Measurements from ENCODE around the gene OTC.

Gene OTC

GRCh38 chrX:38437093-38437492 lies 84.7 kb downstream of the OTC start:
- no peaks in the 10 kb centered on the region for H4K20me1 ChIP-seq (ENCODE audit: insufficient read depth, low read length)
- no peak overlapping the region for H2AFZ ChIP-seq (ENCODE audit: low read depth, low read length)
- H3K79me2 ChIP-seq (ENCODE audit: low read length): no peaks in the 10 kb centered on the region
- H3K9me3 ChIP-seq (ENCODE audit: insufficient read depth, low read length): no peaks in the 10 kb centered on the region
- no peak overlapping the region for H3K4me2 ChIP-seq (ENCODE audit: low read length)
- H3K9ac ChIP-seq (ENCODE audit: low read length): no peak overlapping the region
- no peaks in the 10 kb centered on the region for H3K4me1 ChIP-seq (ENCODE audit: low read length)
- no peaks in the 10 kb centered on the region for H3K36me3 ChIP-seq (replicated peaks; ENCODE audit: low read depth, low read length)
- no peak overlapping the region for H3K27ac ChIP-seq (ENCODE audit: low read length)
- no peaks in the 10 kb centered on the region; the same call in 1 of the 2 replicates for H3K27me3 ChIP-seq (ENCODE audit: low read depth, low read length)
- TF ChIP-seq CTCF (IDR thresholded peaks at IDR 0.05; ENCODE audit: low read depth, low read length) (no peak), EZH2phosphoT487 (IDR thresholded peaks at IDR 0.05; ENCODE audit: low read depth) (no peak)
- H3K4me3 ChIP-seq (ENCODE audit: low read length): no peak overlapping the region

- Histone ChIP-seq H3K27ac (ENCODE audit: low read length) (no peak overlapping the region), H3K9ac (ENCODE audit: low read length) (no peak overlapping the region), H3K4me3 (ENCODE audit: low read length) (no peak overlapping the region), H3K79me2 (ENCODE audit: low read length) (no peaks in the 10 kb centered on the region), H3K9me3 (ENCODE audit: insufficient read depth, low read length) (no peaks in the 10 kb centered on the region), H2AFZ (ENCODE audit: low read depth, low read length) (no peak overlapping the region), H4K20me1 (ENCODE audit: insufficient read depth, low read length) (no peaks in the 10 kb centered on the region), H3K36me3 (replicated peaks; ENCODE audit: low read depth, low read length) (no peaks in the 10 kb centered on the region), H3K27me3 (ENCODE audit: low read depth, low read length) (no peaks in the 10 kb centered on the region; the same call in 1 of the 2 replicates), H3K4me2 (ENCODE audit: low read length) (no peak overlapping the region), H3K4me1 (ENCODE audit: low read length) (no peaks in the 10 kb centered on the region)
- TF ChIP-seq EZH2phosphoT487 (IDR thresholded peaks at IDR 0.05; ENCODE audit: low read depth) (no peak), CTCF (IDR thresholded peaks at IDR 0.05; ENCODE audit: low read depth, low read length) (no peak)
Observed at GRCh38 chrX:38438321-38438720, 85.9 kb downstream of the OTC start.

- Histone ChIP-seq H3K79me2 (ENCODE audit: low read length) (no peaks in the 10 kb centered on the region), H3K36me3 (replicated peaks; ENCODE audit: low read depth, low read length) (no peaks in the 10 kb centered on the region), H4K20me1 (ENCODE audit: insufficient read depth, low read length) (no peaks in the 10 kb centered on the region), H3K9ac (ENCODE audit: low read length) (no peak overlapping the region), H3K27me3 (ENCODE audit: low read depth, low read length) (no peaks in the 10 kb centered on the region), H3K27ac (ENCODE audit: low read length) (no peak overlapping the region), H3K4me2 (ENCODE audit: low read length) (no peak overlapping the region), H2AFZ (ENCODE audit: low read depth, low read length) (no peak overlapping the region), H3K9me3 (ENCODE audit: insufficient read depth, low read length) (no peaks in the 10 kb centered on the region), H3K4me3 (ENCODE audit: low read length) (no peak overlapping the region), H3K4me1 (ENCODE audit: low read length) (no peaks in the 10 kb centered on the region)
- TF ChIP-seq CTCF (IDR thresholded peaks at IDR 0.05; ENCODE audit: low read depth, low read length) (no peak), EZH2phosphoT487 (IDR thresholded peaks at IDR 0.05; ENCODE audit: low read depth) (no peak)
Observed at GRCh38 chrX:38452603-38453002, 100.2 kb downstream of the OTC start.

- H3K36me3 ChIP-seq (replicated peaks; ENCODE audit: low read depth, low read length): no peaks in the 10 kb centered on the region
- H3K9me3 ChIP-seq (ENCODE audit: insufficient read depth, low read length): no peaks in the 10 kb centered on the region
- no peak overlapping the region for H3K4me2 ChIP-seq (ENCODE audit: low read length)
- TF ChIP-seq EZH2phosphoT487 (IDR thresholded peaks at IDR 0.05; ENCODE audit: low read depth) (no peak), CTCF (IDR thresholded peaks at IDR 0.05; ENCODE audit: low read depth, low read length) (peak; percentile 27)
- H3K79me2 ChIP-seq (ENCODE audit: low read length): no peaks in the 10 kb centered on the region
- H3K4me3 ChIP-seq (ENCODE audit: low read length): no peak overlapping the region
- no peaks in the 10 kb centered on the region for H3K27me3 ChIP-seq (ENCODE audit: low read depth, low read length)
- H2AFZ ChIP-seq (ENCODE audit: low read depth, low read length): no peak overlapping the region
- no peak overlapping the region for H3K9ac ChIP-seq (ENCODE audit: low read length)
- no peak overlapping the region for H3K27ac ChIP-seq (ENCODE audit: low read length)
- H4K20me1 ChIP-seq (ENCODE audit: insufficient read depth, low read length): no peaks in the 10 kb centered on the region
- H3K4me1 ChIP-seq (ENCODE audit: low read length): no peaks in the 10 kb centered on the region
Observed at GRCh38 chrX:38458071-38458470, 105.7 kb downstream of the OTC start.
